Measurements from ENCODE around the gene PXYLP1. TPM values are rescaled to one million over a fixed set of nuclear protein-coding genes. Genes with fewer than 3 reads are reported as not detected.

The PXYLP1 gene
- total RNA-seq, 2 experiments from 2014 or later, result 21.2 to 22.6 TPM

GRCh38 chr3:141216975-141217374 is 14.7 kb upstream of the PXYLP1 start:
- Histone ChIP-seq H3K27me3 (ENCODE audit: control insufficient read depth in 1 of 2, insufficient read depth in 2 of 2, low read length in 2 of 2) (peaks cover 0 to 4% of the 10 kb centered on the region in 2 experiments), H3K27ac (ENCODE audit: low read depth in 1 of 2, low read length in 2 of 2) (no peak overlapping the region), H3K4me1 (ENCODE audit: insufficient read depth, low read length) (no peaks in the 10 kb centered on the region), H3K9me3 (ENCODE audit: control insufficient read depth in 1 of 2, insufficient read depth in 1 of 2, low read length in 2 of 2) (no peaks in the 10 kb centered on the region), H3K36me3 (ENCODE audit: insufficient read depth, low read length) (no peaks in the 10 kb centered on the region), H3K4me3 (ENCODE audit: low read length) (no peak overlapping the region)
- Mint-ChIP-seq H3K4me1 (ENCODE audit: low read depth) (no peaks in the 10 kb centered on the region), H3K9me3 (no peaks in the 10 kb centered on the region), H3K27ac (no peak overlapping the region), H3K4me3 (no peak overlapping the region), H3K27me3 (peaks cover 5% of the 10 kb centered on the region), H3K36me3 (ENCODE audit: low read depth) (no peaks in the 10 kb centered on the region)
- no peak for ATAC-seq (ENCODE audit: poor library complexity)
- ChIA-PET CTCF (no interaction called here), POLR2A (interaction anchor here (2.1 kb wide), 1 partner anchor 15 kb away, joined by 5 read pairs; the partner anchor contains the start of gene PXYLP1)
- no peak for TF ChIP-seq CTCF (IDR thresholded peaks at IDR 0.05)
- DNase-seq, result no peak
- intact Hi-C loops (cut with DNase I, micrococcal nuclease), result no loop called here

- peaks cover 5% of the 10 kb centered on the region for H3K27me3 Mint-ChIP-seq
- H3K9me3 Mint-ChIP-seq, result no peaks in the 10 kb centered on the region
- no peak overlapping the region for H3K27ac ChIP-seq (ENCODE audit: low read depth in 1 of 2, low read length in 2 of 2)
- POLR2A ChIA-PET, result interaction anchor here (2.1 kb wide), 1 partner anchor 14 kb away, joined by 5 read pairs; the partner anchor contains the start of gene PXYLP1
- TF ChIP-seq CTCF (IDR thresholded peaks at IDR 0.05), result no peak
- H3K36me3 Mint-ChIP-seq (ENCODE audit: low read depth), result no peaks in the 10 kb centered on the region
- DNase-seq, result no peak
- no peak overlapping the region for H3K4me3 Mint-ChIP-seq
- H3K4me1 ChIP-seq (ENCODE audit: insufficient read depth, low read length), result no peaks in the 10 kb centered on the region
- intact Hi-C loops (cut with DNase I, micrococcal nuclease), result no loop called here
- H3K9me3 ChIP-seq (ENCODE audit: control insufficient read depth in 1 of 2, insufficient read depth in 1 of 2, low read length in 2 of 2), result no peaks in the 10 kb centered on the region
- H3K27ac Mint-ChIP-seq, result no peak overlapping the region
- no peaks in the 10 kb centered on the region for H3K4me1 Mint-ChIP-seq (ENCODE audit: low read depth)
- ATAC-seq (ENCODE audit: poor library complexity), result no peak
- no peak overlapping the region for H3K4me3 ChIP-seq (ENCODE audit: low read length)
- CTCF ChIA-PET, result no interaction called here
- peaks cover 0 to 4% of the 10 kb centered on the region in 2 experiments for H3K27me3 ChIP-seq (ENCODE audit: control insufficient read depth in 1 of 2, insufficient read depth in 2 of 2, low read length in 2 of 2)
- H3K36me3 ChIP-seq (ENCODE audit: insufficient read depth, low read length), result no peaks in the 10 kb centered on the region
These were observed 14.2 kb upstream of the PXYLP1 start for GRCh38 chr3:141217389-141217788.

GRCh38 chr3:141218162-141218835 is 13.3 kb upstream of the PXYLP1 start:
- H3K4me1 ChIP-seq (ENCODE audit: insufficient read depth, low read length), result no peaks in the 10 kb centered on the region
- H3K27ac ChIP-seq (ENCODE audit: low read depth in 1 of 2, low read length in 2 of 2), result no peak overlapping the region
- Mint-ChIP-seq H3K27ac (no peak overlapping the region), H3K27me3 (peaks cover 5% of the 10 kb centered on the region), H3K9me3 (peaks cover 2% of the 10 kb centered on the region), H3K4me3 (no peak overlapping the region), H3K36me3 (ENCODE audit: low read depth) (no peaks in the 10 kb centered on the region), H3K4me1 (ENCODE audit: low read depth) (no peaks in the 10 kb centered on the region)
- H3K36me3 ChIP-seq (ENCODE audit: insufficient read depth, low read length), result no peaks in the 10 kb centered on the region
- CTCF ChIA-PET, result no interaction called here
- peaks cover 0 to 4% of the 10 kb centered on the region in 2 experiments for H3K27me3 ChIP-seq (ENCODE audit: control insufficient read depth in 1 of 2, insufficient read depth in 2 of 2, low read length in 2 of 2)
- intact Hi-C loops (cut with DNase I, micrococcal nuclease), result no loop called here
- no peak overlapping the region for H3K4me3 ChIP-seq (ENCODE audit: low read length)
- ATAC-seq (ENCODE audit: poor library complexity) (no peak), DNase-seq (no peak)
- POLR2A ChIA-PET, result interaction anchor here (2.1 kb wide), 1 partner anchor 13 kb away, joined by 5 read pairs; the partner anchor contains the start of gene PXYLP1
- TF ChIP-seq CTCF (IDR thresholded peaks at IDR 0.05), result no peak
- no peaks in the 10 kb centered on the region for H3K9me3 ChIP-seq (ENCODE audit: control insufficient read depth in 1 of 2, insufficient read depth in 1 of 2, low read length in 2 of 2)
